Neural cell (in vitro differentiated cells): ENCODE data around the gene HYAL1. TPM values are rescaled to one million over a fixed set of nuclear protein-coding genes. Genes with fewer than 3 reads are reported as not detected.

Experiments
- H2AFZ ChIP-seq: fragments of 200-600, 300-800 bp; sonication (generic), shearing (Covaris generic); 2 replicates; pipeline ENCODE4 v1.6.0; 2014; ENCODE audit warnings: low read depth, mild to moderate bottlenecking, antibody characterized with exemption, low read length, moderate library complexity
- H3F3A ChIP-seq: fragments of 200-600 bp; shearing (Covaris generic); 2 replicates; pipeline ENCODE4 v1.6.1; 2016; ENCODE audit warnings: mild to moderate bottlenecking, moderate library complexity, mixed read lengths, antibody characterized with exemption, low read length; ENCODE audit not compliant: insufficient read depth, poor library complexity, severe bottlenecking
- H3K27ac ChIP-seq: fragments of 200-600, 300-800 bp; sonication (generic), shearing (Covaris generic); 2 replicates; pipeline ENCODE4 v1.5.1; 2014; ENCODE audit warnings: mild to moderate bottlenecking, low read length, moderate library complexity
- H3K27me3 ChIP-seq: fragments of 300-800, 200-600 bp; sonication (generic), shearing (Covaris generic); 2 replicates; pipeline ENCODE4 v1.6.0; 2014; ENCODE audit warnings: mild to moderate bottlenecking, low read depth, low read length, moderate library complexity; ENCODE audit not compliant: insufficient read depth
- H3K36me3 ChIP-seq: fragments of 300-800, 200-600 bp; sonication (generic), shearing (Covaris generic); 2 replicates; pipeline ENCODE4 v1.5.1; 2014; ENCODE audit warnings: mild to moderate bottlenecking, antibody characterized with exemption, low read length, moderate library complexity; ENCODE audit not compliant: insufficient read depth
- H3K4me2 ChIP-seq: fragments of 300-800, 200-600 bp; sonication (generic), shearing (Covaris generic); 2 replicates; pipeline ENCODE4 v1.6.0; 2014; ENCODE audit warnings: mild to moderate bottlenecking, low read length
- H3K4me3 ChIP-seq: fragments of 300-800, 200-600 bp; sonication (generic), shearing (Covaris generic); 2 replicates; pipeline ENCODE4 v1.5.1; 2014; ENCODE audit warnings: mild to moderate bottlenecking, low read length, moderate library complexity
- H3K79me2 ChIP-seq: fragments of 200-600 bp; shearing (Covaris generic); replicated peaks from 2 replicates; pipeline ENCODE4 v1.6.0; 2014; ENCODE audit warnings: mild to moderate bottlenecking, low read length, moderate library complexity; ENCODE audit not compliant: insufficient read depth
- H3K9ac ChIP-seq: fragments of 300-800, 200-600 bp; sonication (generic), shearing (Covaris generic); 2 replicates; pipeline ENCODE4 v1.6.1; 2016; ENCODE audit warnings: mild to moderate bottlenecking, low read length, mixed read lengths
- H3K9me2 ChIP-seq: fragments of 200-600 bp; shearing (Covaris generic); 2 replicates; pipeline ENCODE4 v1.6.1; 2016; ENCODE audit warnings: mild to moderate bottlenecking, low read length, mixed read lengths; ENCODE audit not compliant: insufficient read depth
- H3K9me3 ChIP-seq: fragments of 200-600, 300-800 bp; sonication (generic), shearing (Covaris generic); 2 replicates; pipeline ENCODE4 v1.6.1; 2016; ENCODE audit warnings: mild to moderate bottlenecking, mixed run types, low read length, moderate library complexity, mixed read lengths
- H4K20me1 ChIP-seq: fragments of 200-600 bp; shearing (Covaris generic); 2 replicates; pipeline ENCODE4 v1.6.1; 2016; ENCODE audit warnings: mild to moderate bottlenecking, mixed run types; ENCODE audit not compliant: insufficient read depth
- CTCF ChIP-seq: fragments of 450-650 bp; IDR thresholded peaks from 2 replicates; pipeline ENCODE4 v1.5.1; 2014; ENCODE audit warnings: antibody characterized with exemption, mild to moderate bottlenecking, moderate library complexity; ENCODE audit not compliant: poor library complexity, severe bottlenecking
- EP300 ChIP-seq: fragments of 450-650 bp; conservative IDR thresholded peaks from 2 replicates; pipeline ENCODE4 v1.6.1; 2014; ENCODE audit warnings: antibody characterized with exemption, mild to moderate bottlenecking, moderate library complexity; ENCODE audit not compliant: poor library complexity, severe bottlenecking
- EZH2 ChIP-seq: fragments of 200-600, 300-800 bp; shearing (Covaris generic), sonication (generic); IDR thresholded peaks from 2 replicates; pipeline ENCODE4 v1.6.1; 2014; ENCODE audit warnings: antibody characterized with exemption, low read length, borderline replicate concordance, mild to moderate bottlenecking; ENCODE audit not compliant: insufficient read depth, poor library complexity, severe bottlenecking
- MXI1 ChIP-seq: fragments of 450-650 bp; conservative IDR thresholded peaks from 2 replicates; pipeline ENCODE4 v1.6.1; 2014; ENCODE audit warnings: antibody characterized with exemption, mild to moderate bottlenecking; ENCODE audit not compliant: poor library complexity, severe bottlenecking
- POLR2AphosphoS5 ChIP-seq: IDR thresholded peaks from 2 replicates; pipeline ENCODE4 v1.6.1; 2012
- RAD21 ChIP-seq: fragments of 450-650 bp; conservative IDR thresholded peaks from 2 replicates; pipeline ENCODE4 v1.6.1; 2014; ENCODE audit warnings: antibody characterized with exemption, mild to moderate bottlenecking, moderate library complexity
- REST ChIP-seq: IDR thresholded peaks from 2 replicates; pipeline ENCODE4 v1.6.1; 2012; ENCODE audit warnings: borderline replicate concordance
- SMC3 ChIP-seq: fragments of 450-650 bp; conservative IDR thresholded peaks from 2 replicates; pipeline ENCODE4 v1.6.1; 2014; ENCODE audit warnings: antibody characterized with exemption, mild to moderate bottlenecking, moderate library complexity; ENCODE audit not compliant: poor library complexity
- TAF1 ChIP-seq: IDR thresholded peaks from 2 replicates; pipeline ENCODE4 v1.6.1; 2012; ENCODE audit warnings: low read depth
- polyA plus RNA-seq: library from polyadenylated mRNA; depleted of rRNA; stranded (reverse); fragments of >200 nt; gene quantifications from 2 replicates; pipeline ENCODE4 v1.2.3, GENCODE V29; 2014

The HYAL1 gene
- polyA plus RNA-seq, 1 donor from 2014 or later: 2.2 TPM

GRCh38 chr3:50271314-50271936, 31.9 kb downstream of the HYAL1 start:
- Histone ChIP-seq H3K4me2 (no peak overlapping the region), H3K27ac (no peak overlapping the region), H4K20me1 (no peaks in the 10 kb centered on the region), H3K9me2 (no peaks in the 10 kb centered on the region), H3K36me3 (no peaks in the 10 kb centered on the region), H3K27me3 (peaks cover 23% of the 10 kb centered on the region), H3K4me3 (no peak overlapping the region), H3F3A (no peaks in the 10 kb centered on the region), H3K9me3 (no peaks in the 10 kb centered on the region), H3K9ac (no peak overlapping the region), H2AFZ (no peak overlapping the region), H3K79me2 (no peaks in the 10 kb centered on the region)
- TF ChIP-seq RAD21: no peak
- TF ChIP-seq SMC3: no peak
- TF ChIP-seq MXI1: no peak
- TF ChIP-seq CTCF: no peak
- no peak for TF ChIP-seq TAF1
- TF ChIP-seq POLR2AphosphoS5: no peak
- no peak for TF ChIP-seq EZH2
- TF ChIP-seq REST: no peak
- TF ChIP-seq EP300: no peak

GRCh38 chr3:50270422-50271224, 32.8 kb downstream of the HYAL1 start:
- TF ChIP-seq MXI1 (no peak), SMC3 (no peak), RAD21 (no peak), EZH2 (no peak), CTCF (no peak), REST (no peak), TAF1 (no peak), EP300 (no peak), POLR2AphosphoS5 (no peak)
- Histone ChIP-seq H3K36me3 (no peaks in the 10 kb centered on the region), H4K20me1 (no peaks in the 10 kb centered on the region), H3F3A (no peaks in the 10 kb centered on the region), H3K79me2 (no peaks in the 10 kb centered on the region), H3K9ac (no peak overlapping the region), H3K4me2 (no peak overlapping the region), H3K27me3 (peaks cover 18% of the 10 kb centered on the region), H3K9me2 (no peaks in the 10 kb centered on the region), H2AFZ (no peak overlapping the region), H3K9me3 (no peaks in the 10 kb centered on the region), H3K27ac (no peak overlapping the region), H3K4me3 (no peak overlapping the region)
